Right kidney (tissue), 1 donor: ENCODE data around the gene VRK1.

Experiments used
- DNase-seq: peaks from one replicate; pipeline ENCODE4 v3.0.0-alpha.2; 2016

VRK1 gene

GRCh38 chr14:96790186-96790585, 7.0 kb upstream of the VRK1 start:
- DNase-seq = no peak

- no peak for DNase-seq
Measured at GRCh38 chr14:96790706-96791105, 6.5 kb upstream of the VRK1 start.

- DNase-seq = no peak
Measured at GRCh38 chr14:96792003-96792402, 5.2 kb upstream of the VRK1 start.

- DNase-seq = no peak
Measured at GRCh38 chr14:96792591-96792990, 4.6 kb upstream of the VRK1 start.

- DNase-seq = no peak
Measured at GRCh38 chr14:96793547-96793946, 3.6 kb upstream of the VRK1 start.

GRCh38 chr14:96795109-96795828, 1.9 kb upstream of the VRK1 start:
- DNase-seq = no peak

- DNase-seq = peak; percentile 63
Measured at GRCh38 chr14:96797582-96798349, 584 bp downstream of the VRK1 start.

- DNase-seq = no peak
Measured at GRCh38 chr14:96798956-96799355, 1.8 kb downstream of the VRK1 start.

- no peak for DNase-seq
Measured at GRCh38 chr14:96799489-96800054, 2.4 kb downstream of the VRK1 start.

GRCh38 chr14:96801931-96802330, 4.7 kb downstream of the VRK1 start:
- DNase-seq = no peak

GRCh38 chr14:96802963-96803362, 5.8 kb downstream of the VRK1 start:
- DNase-seq = no peak

- DNase-seq = no peak
Measured at GRCh38 chr14:96803958-96804357, 6.8 kb downstream of the VRK1 start.

GRCh38 chr14:96804895-96805294, 7.7 kb downstream of the VRK1 start:
- DNase-seq = no peak

- DNase-seq = no peak
Measured at GRCh38 chr14:96805956-96806355, 8.8 kb downstream of the VRK1 start.

GRCh38 chr14:96806836-96807235, 9.7 kb downstream of the VRK1 start:
- DNase-seq = no peak

- no peak for DNase-seq
Measured at GRCh38 chr14:96808619-96809406, 11.6 kb downstream of the VRK1 start.

GRCh38 chr14:96811265-96811664, 14.1 kb downstream of the VRK1 start:
- DNase-seq = no peak

GRCh38 chr14:96811985-96812667, 14.9 kb downstream of the VRK1 start:
- no peak for DNase-seq

GRCh38 chr14:96816281-96816680, 19.1 kb downstream of the VRK1 start:
- no peak for DNase-seq

GRCh38 chr14:96817750-96818666, 20.8 kb downstream of the VRK1 start:
- no peak for DNase-seq

- no peak for DNase-seq
Measured at GRCh38 chr14:96821501-96821900, 24.3 kb downstream of the VRK1 start.
